ENCODE data around the gene SPATA2.

GRCh38 chr20:49910340-49910706 is 5.0 kb downstream of the SPATA2 start:
- TF ChIP-seq POLR2A (IDR thresholded peaks at IDR 0.05; ENCODE audit: low read length) = no peak
- TF ChIP-seq GATA1 (IDR thresholded peaks at IDR 0.05; ENCODE audit: low read depth, low read length) = no peak
